Kidney (tissue), 14 donors: Measurements from ENCODE around the gene CD38. TPM values are rescaled to one million over a fixed set of nuclear protein-coding genes. Genes with fewer than 3 reads are reported as not detected.

Experiments
- DNase-seq, 5 donors: peaks; one replicate each; pipeline ENCODE4 v3.0.0-alpha.2; 2013 to 2020
- FAIRE-seq: peaks from 2 replicates; lab custom pipeline; 2012; peaks lifted over from hg19 to GRCh38; lab: Jason Lieb, UNC
- H3K27ac ChIP-seq, 2 donors: one replicate each; pipeline ENCODE4 v1.7.0; 2013; ENCODE audit warnings: low read depth in 2 of 2, low read length in 2 of 2, inconsistent platforms in 1 of 2
- H3K27me3 ChIP-seq: one replicate; pipeline ENCODE4 v1.7.1; 2013; ENCODE audit warnings: low read length, inconsistent platforms; ENCODE audit not compliant: control insufficient read depth, insufficient read depth
- H3K36me3 ChIP-seq, 3 donors: one replicate each; pipeline versions ENCODE4 v1.7.0 to v1.7.1; 2013; ENCODE audit warnings: low read length in 3 of 3, control low read depth in 1 of 3, inconsistent platforms in 1 of 3; ENCODE audit not compliant: insufficient read depth in 3 of 3, control insufficient read depth in 2 of 3
- H3K4me1 ChIP-seq, 3 donors: one replicate each; pipeline versions ENCODE4 v1.7.0 to v1.7.1; 2013; ENCODE audit warnings: low read length in 3 of 3, inconsistent platforms in 1 of 3, low read depth in 1 of 3; ENCODE audit not compliant: control insufficient read depth in 2 of 3, insufficient read depth in 2 of 3
- H3K4me3 ChIP-seq, 3 donors: one replicate each; pipeline versions ENCODE4 v1.7.0 to v1.8.1; 2013; ENCODE audit warnings: low read length in 3 of 3, control low read depth in 1 of 3, inconsistent platforms in 1 of 3
- H3K9ac ChIP-seq, 3 donors: one replicate each; pipeline versions ENCODE4 v1.7.0 to v1.7.1; 2013; ENCODE audit warnings: low read length in 3 of 3, control low read depth in 1 of 3, inconsistent platforms in 1 of 3
- H3K9me3 ChIP-seq, 3 donors: one replicate each; pipeline versions ENCODE4 v1.7.0 to v1.7.1; 2013; ENCODE audit warnings: low read length in 3 of 3, control low read depth in 1 of 3, inconsistent platforms in 1 of 3; ENCODE audit not compliant: control insufficient read depth in 2 of 3, insufficient read depth in 1 of 3
- CTCF ChIP-seq: IDR thresholded peaks from 3 replicates; pipeline ENCODE4 v1.5.1; 2012; ENCODE audit warnings: mild to moderate bottlenecking, moderate library complexity, borderline replicate concordance; ENCODE audit not compliant: insufficient read depth; ENCODE audit errors: extremely low read depth
- intact Hi-C: fragments of 100-400 bp; cut with DNase I; formaldehyde crosslinking; loops from one replicate; pipeline ENCODE4 v1.11.1; 2022
- polyA plus RNA-seq: library from polyadenylated mRNA; stranded (reverse); fragments of 350-450 nt; fragmentation: Illumina TruSeq; extraction: RNeasy Lipid Tissue Mini Kit (QIAGEN cat#74804); gene quantifications from one replicate; pipeline ENCODE4 v1.2.3, GENCODE V29; 2014; ENCODE audit warnings: low read depth, low replicate concordance; ENCODE audit not compliant: insufficient read depth
- total RNA-seq: library from RNA; stranded (reverse); fragmentation: NEBNext Ultra II Directional; extraction: Animal tissue kit (Norgen Biotek cat#: 25700); gene quantifications from one replicate; pipeline ENCODE4 v1.2.1, GENCODE V29; 2021
- donor health status: control.
- donor health status: control.
- donor health status: control.
- donor health status: control.
- donor health status: control.
- donor health status: DM: yes; HTN: yes; CAD: no.
- donor health status: Normal renal cell carcinoma (clear cell type).

The CD38 gene
- total and polyA plus RNA-seq, 2 donors from 2014 or later, result 0.15 to 8.9 TPM

- Histone ChIP-seq H3K4me3 (no peak overlapping the region), H3K4me1 (no peaks in the 10 kb centered on the region), H3K27me3 (no peaks in the 10 kb centered on the region), H3K9me3 (no peaks in the 10 kb centered on the region), H3K36me3 (no peaks in the 10 kb centered on the region), H3K27ac (no peak overlapping the region), H3K9ac (no peak overlapping the region)
- DNase-seq (no peak), FAIRE-seq (no peak)
- intact Hi-C loops, result loop anchor here (5.0 kb wide), 1 partner anchor 71 kb away; no protein-coding TSS in a partner anchor
- no peak for TF ChIP-seq CTCF
These were observed 97.7 kb downstream of the CD38 start for GRCh38 chr4:15875663-15876460.

DNA sequence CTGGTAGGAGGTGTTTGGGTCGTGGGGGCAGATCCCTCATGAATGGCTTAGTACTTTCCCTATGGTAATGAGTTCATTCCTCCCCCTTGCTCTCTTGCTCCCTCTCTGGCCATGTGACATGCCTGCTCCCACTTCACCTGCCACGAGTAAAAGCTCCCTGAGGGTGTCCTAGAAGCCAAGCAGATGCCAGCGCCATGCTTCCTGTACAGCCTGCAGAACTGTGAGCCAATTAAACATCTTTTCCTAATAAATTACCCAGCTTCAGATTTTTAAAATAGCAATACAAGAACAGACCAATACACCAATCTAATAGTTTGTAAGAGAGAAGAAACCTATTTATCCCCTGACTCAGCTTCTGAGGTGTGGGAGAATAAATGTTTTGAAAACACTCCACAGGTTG is 99.9 kb downstream of the CD38 start:
- Histone ChIP-seq H3K36me3 (no peaks in the 10 kb centered on the region), H3K9me3 (no peaks in the 10 kb centered on the region), H3K4me3 (no peak overlapping the region), H3K27ac (no peak overlapping the region), H3K4me1 (no peaks in the 10 kb centered on the region), H3K27me3 (no peaks in the 10 kb centered on the region), H3K9ac (no peak overlapping the region)
- FAIRE-seq (no peak), DNase-seq (no peak)
- TF ChIP-seq CTCF, result no peak
- intact Hi-C loops, result loop anchor here (5.0 kb wide), 1 partner anchor 69 kb away; no protein-coding TSS in a partner anchor

GRCh38 chr4:15881820-15882219 is 103.7 kb downstream of the CD38 start:
- FAIRE-seq, result no peak

More at GRCh38 chr4:15881820-15882219, 103.7 kb downstream of the CD38 start:
- no peaks in the 10 kb centered on the region for H3K9me3 ChIP-seq
- H3K4me1 ChIP-seq, result no peaks in the 10 kb centered on the region
- no peaks in the 10 kb centered on the region for H3K36me3 ChIP-seq
- H3K27me3 ChIP-seq, result no peaks in the 10 kb centered on the region
- no peak overlapping the region for H3K9ac ChIP-seq
- intact Hi-C loops, result loop anchor here (5.0 kb wide), 1 partner anchor 75 kb away; no protein-coding TSS in a partner anchor
- H3K27ac ChIP-seq, result no peak overlapping the region
- no peak for TF ChIP-seq CTCF
- H3K4me3 ChIP-seq, result no peak overlapping the region
- peak in 1 of 5 donors; percentile 19 for DNase-seq
